Parathyroid adenoma (tissue), 2 donors: Measurements from ENCODE around the gene BDNF.
"Not testable (repeated sequence)": the region's sequence is repeated elsewhere in the genome, so short reads cannot be mapped to it uniquely, and the experiment has no call there.

ENCODE experiments used
- H2AFZ ChIP-seq: fragments of 300-600 bp; sonication (generic); one replicate; pipeline ENCODE4 v1.7.0; 2017; ENCODE audit warnings: antibody characterized with exemption, mild to moderate bottlenecking
- H3K27ac ChIP-seq: fragments of 300-600 bp; sonication (generic); one replicate; pipeline ENCODE4 v1.7.0; 2017
- H3K27me3 ChIP-seq: fragments of 300-600 bp; sonication (generic); one replicate; pipeline ENCODE4 v1.7.0; 2017; ENCODE audit warnings: low read length; ENCODE audit not compliant: control insufficient read depth, insufficient read depth
- H3K36me3 ChIP-seq: fragments of 300-600 bp; sonication (generic); one replicate; pipeline ENCODE4 v1.7.0; 2017; ENCODE audit warnings: low read length; ENCODE audit not compliant: control insufficient read depth, insufficient read depth
- H3K4me1 ChIP-seq: fragments of 300-600 bp; sonication (generic); one replicate; pipeline ENCODE4 v1.7.0; 2017; ENCODE audit warnings: control low read depth
- H3K4me2 ChIP-seq: fragments of 300-600 bp; sonication (generic); one replicate; pipeline ENCODE4 v1.7.0; 2017; ENCODE audit warnings: low read length
- H3K4me3 ChIP-seq: fragments of 300-600 bp; sonication (generic); one replicate; pipeline ENCODE4 v1.7.0; 2017; ENCODE audit warnings: low read depth, low read length
- H3K79me2 ChIP-seq: fragments of 300-600 bp; sonication (generic); one replicate; pipeline ENCODE4 v1.7.0; 2017; ENCODE audit warnings: control low read depth
- H3K9ac ChIP-seq: fragments of 300-600 bp; sonication (generic); one replicate; pipeline ENCODE4 v1.7.0; 2017; ENCODE audit warnings: mild to moderate bottlenecking
- H3K9me3 ChIP-seq: fragments of 300-600 bp; sonication (generic); one replicate; pipeline ENCODE4 v1.7.0; 2017; ENCODE audit warnings: low read length; ENCODE audit not compliant: control insufficient read depth
- TF ChIP-seq, protein P1 (sequence below): fragments of 300-600 bp; sonication (generic); IDR thresholded peaks from one replicate; pipeline ENCODE4 v1.7.0; 2017; ENCODE audit warnings: antibody characterized with exemption, mild to moderate bottlenecking
- donor health status: primary hyperparathyroidism.

BDNF gene

DNA sequence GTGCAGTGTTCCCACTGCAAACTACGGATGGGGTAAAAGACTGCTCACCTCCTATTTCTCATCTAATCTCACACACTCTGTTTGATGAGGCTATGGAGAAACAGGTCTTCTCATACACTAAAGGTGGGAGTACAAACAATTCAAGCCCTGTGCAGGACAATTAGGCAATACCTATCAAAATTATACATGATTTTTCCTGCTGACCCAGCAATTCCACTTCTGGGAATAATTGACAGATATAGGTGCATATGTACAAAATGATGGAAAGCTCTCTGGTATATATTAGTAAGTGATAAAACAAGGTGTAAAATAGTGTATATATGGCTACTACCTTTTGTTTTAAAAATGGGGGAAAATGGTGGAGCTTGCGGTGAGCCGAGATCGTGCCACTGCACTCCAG, 23.1 kb downstream of the BDNF start:
- Histone ChIP-seq H3K9me3 (no peaks in the 10 kb centered on the region), H3K36me3 (no peaks in the 10 kb centered on the region), H3K4me1 (no peaks in the 10 kb centered on the region), H3K9ac (no peak overlapping the region), H3K4me3 (no peak overlapping the region), H3K4me2 (no peak overlapping the region), H3K27me3 (no peaks in the 10 kb centered on the region), H3K79me2 (no peaks in the 10 kb centered on the region), H3K27ac (no peak overlapping the region), H2AFZ (no peak overlapping the region)
- TF ChIP-seq, protein P1, sequence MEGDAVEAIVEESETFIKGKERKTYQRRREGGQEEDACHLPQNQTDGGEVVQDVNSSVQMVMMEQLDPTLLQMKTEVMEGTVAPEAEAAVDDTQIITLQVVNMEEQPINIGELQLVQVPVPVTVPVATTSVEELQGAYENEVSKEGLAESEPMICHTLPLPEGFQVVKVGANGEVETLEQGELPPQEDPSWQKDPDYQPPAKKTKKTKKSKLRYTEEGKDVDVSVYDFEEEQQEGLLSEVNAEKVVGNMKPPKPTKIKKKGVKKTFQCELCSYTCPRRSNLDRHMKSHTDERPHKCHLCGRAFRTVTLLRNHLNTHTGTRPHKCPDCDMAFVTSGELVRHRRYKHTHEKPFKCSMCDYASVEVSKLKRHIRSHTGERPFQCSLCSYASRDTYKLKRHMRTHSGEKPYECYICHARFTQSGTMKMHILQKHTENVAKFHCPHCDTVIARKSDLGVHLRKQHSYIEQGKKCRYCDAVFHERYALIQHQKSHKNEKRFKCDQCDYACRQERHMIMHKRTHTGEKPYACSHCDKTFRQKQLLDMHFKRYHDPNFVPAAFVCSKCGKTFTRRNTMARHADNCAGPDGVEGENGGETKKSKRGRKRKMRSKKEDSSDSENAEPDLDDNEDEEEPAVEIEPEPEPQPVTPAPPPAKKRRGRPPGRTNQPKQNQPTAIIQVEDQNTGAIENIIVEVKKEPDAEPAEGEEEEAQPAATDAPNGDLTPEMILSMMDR: no peak

DNA sequence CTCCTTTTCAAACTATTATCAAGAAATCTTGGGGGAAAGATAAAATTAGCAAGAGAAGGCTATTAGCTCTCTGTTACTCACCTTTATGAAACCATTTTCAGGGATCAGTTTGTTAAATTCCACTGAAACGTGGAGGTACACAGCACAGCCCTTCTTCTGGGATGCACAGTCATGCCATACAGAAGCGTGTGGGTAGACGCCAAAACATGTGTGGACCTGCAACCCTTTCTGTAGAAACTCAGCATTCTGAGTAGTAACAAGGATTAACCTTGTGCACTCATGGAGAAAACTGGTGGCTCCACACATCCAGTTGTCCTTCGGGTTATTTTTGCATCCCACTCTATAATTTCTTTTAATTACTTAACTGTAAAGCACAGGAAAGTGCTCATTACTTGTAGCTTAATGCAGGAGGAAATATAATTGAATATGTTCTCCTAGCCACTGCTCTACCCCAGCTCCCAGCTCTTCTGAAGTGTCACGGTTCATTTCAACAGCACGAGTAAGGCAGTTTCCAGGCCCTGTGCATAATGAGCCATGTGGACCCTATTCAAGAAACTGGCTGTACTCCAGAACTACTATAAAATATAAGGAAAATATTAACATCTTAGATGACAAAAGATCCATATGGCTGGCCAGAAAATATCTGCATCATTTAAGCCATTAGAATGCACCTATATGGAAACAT, 26.1 kb downstream of the BDNF start:
- Histone ChIP-seq H3K4me1 (no peaks in the 10 kb centered on the region), H3K4me3 (no peak overlapping the region), H3K4me2 (no peak overlapping the region), H3K9me3 (no peaks in the 10 kb centered on the region), H3K27ac (no peak overlapping the region), H3K36me3 (no peaks in the 10 kb centered on the region), H3K79me2 (no peaks in the 10 kb centered on the region), H3K9ac (no peak overlapping the region), H2AFZ (no peak overlapping the region), H3K27me3 (no peaks in the 10 kb centered on the region)
- TF ChIP-seq, protein P1: no peak

DNA sequence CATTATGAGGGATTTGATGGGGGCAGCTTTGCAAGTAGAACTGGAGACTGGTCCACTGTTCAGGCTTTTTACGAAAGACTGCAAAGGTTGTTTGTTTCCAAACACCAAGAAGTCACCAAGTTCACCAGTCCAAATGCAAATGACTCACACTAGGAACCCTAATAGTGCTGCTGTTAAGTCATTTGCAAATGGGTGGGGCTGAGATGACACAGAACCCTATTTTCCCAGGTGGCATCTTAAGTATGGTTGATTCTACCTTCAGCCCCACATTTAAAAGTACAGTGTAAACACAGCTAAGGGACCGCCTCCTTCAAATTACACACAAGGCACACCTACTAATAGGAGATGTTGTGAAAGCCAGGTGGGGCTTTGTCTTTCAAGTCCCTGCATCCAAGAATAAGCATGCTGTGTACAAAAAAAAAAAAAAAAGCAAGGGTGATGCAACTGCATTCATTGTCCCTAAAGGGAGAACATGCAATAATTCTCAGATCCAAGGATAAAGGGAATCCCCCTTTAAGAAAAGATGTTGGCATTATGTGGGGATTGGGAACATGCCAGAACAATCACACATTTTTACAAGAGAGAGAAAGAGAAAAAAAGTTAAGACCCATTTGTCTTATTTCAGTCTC, 27.3 kb downstream of the BDNF start:
- H3K4me1 ChIP-seq: no peaks in the 10 kb centered on the region
- H3K9ac ChIP-seq: no peak overlapping the region
- TF ChIP-seq, protein P1: no peak
- no peaks in the 10 kb centered on the region for H3K36me3 ChIP-seq
- no peak overlapping the region for H3K4me3 ChIP-seq
- H3K27me3 ChIP-seq: no peaks in the 10 kb centered on the region
- no peak overlapping the region for H3K4me2 ChIP-seq
- H3K27ac ChIP-seq: no peak overlapping the region
- no peaks in the 10 kb centered on the region for H3K9me3 ChIP-seq
- H3K79me2 ChIP-seq: no peaks in the 10 kb centered on the region
- no peak overlapping the region for H2AFZ ChIP-seq

DNA sequence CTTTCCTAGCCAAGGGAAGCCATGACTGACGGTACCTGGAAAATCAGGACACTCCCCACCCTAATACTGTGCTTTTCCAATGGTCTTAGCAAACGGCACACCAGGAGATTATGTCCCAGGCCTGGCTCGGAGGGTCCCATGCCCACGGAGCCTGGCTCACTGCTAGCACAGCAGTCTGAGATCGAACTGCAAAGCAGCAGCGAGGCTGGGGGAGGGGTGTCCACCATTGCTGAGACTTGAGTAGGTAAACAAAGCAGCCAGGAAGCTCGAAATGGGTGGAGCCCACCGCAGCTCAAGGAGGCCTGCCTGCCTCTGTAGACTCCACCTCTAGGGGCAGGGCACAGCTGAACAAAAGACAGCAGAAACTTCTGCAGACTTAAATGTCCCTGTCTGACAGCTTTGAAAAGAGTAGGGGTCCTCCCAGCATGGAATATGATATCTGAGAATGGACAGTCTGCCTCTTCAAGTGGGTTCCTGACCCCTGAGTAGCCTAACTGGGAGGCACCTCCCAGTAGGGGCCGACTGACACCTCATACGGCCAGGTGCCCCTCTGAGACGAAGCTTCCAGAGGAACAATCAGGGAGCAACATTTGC, 34.6 kb downstream of the BDNF start:
- not testable (repeated sequence) for H3K4me1 ChIP-seq, H3K36me3 ChIP-seq, H3K79me2 ChIP-seq, H3K4me3 ChIP-seq, H3K4me2 ChIP-seq, H3K27ac ChIP-seq, H2AFZ ChIP-seq, H3K27me3 ChIP-seq, H3K9me3 ChIP-seq, H3K9ac ChIP-seq

DNA sequence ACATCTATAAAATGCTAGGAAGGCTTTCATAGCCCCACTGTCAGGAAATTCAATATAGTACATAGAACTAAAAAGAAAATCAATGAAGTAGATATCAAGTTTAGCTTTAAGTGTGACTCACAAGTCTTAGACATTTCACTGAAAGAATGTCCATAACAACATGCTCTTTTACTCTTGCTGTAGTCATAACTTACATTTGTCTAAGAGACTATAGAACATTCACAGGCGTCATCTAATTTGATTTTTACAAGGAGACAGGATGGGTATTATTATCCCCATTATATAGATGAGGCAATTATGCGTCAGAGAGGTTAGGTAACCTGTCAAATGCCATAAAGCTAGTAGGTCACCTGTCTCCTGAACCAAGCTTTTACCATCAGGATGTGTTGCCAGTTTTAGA, 36.9 kb downstream of the BDNF start:
- no peak overlapping the region for H2AFZ ChIP-seq
- H3K4me2 ChIP-seq: no peak overlapping the region
- no peaks in the 10 kb centered on the region for H3K27me3 ChIP-seq
- peaks cover 5% of the 10 kb centered on the region for H3K9me3 ChIP-seq
- no peak overlapping the region for H3K4me3 ChIP-seq
- no peaks in the 10 kb centered on the region for H3K4me1 ChIP-seq
- H3K9ac ChIP-seq: no peak overlapping the region
- no peaks in the 10 kb centered on the region for H3K36me3 ChIP-seq
- TF ChIP-seq, protein P1: no peak
- H3K27ac ChIP-seq: no peak overlapping the region
- H3K79me2 ChIP-seq: no peaks in the 10 kb centered on the region
